Hepatocyte (in vitro differentiated cells): ENCODE results near the gene LPAR6. TPM values are rescaled to one million over a fixed set of nuclear protein-coding genes. Genes with fewer than 3 reads are reported as not detected.

Source experiments
- DNase-seq: peaks from one replicate; pipeline ENCODE4 v3.0.0-alpha.2; 2016; ENCODE audit warnings: low spot score
- H2AFZ ChIP-seq: fragments of 200-600 bp; sonication (generic); 2 replicates; pipeline ENCODE4 v1.6.0; 2016; ENCODE audit warnings: antibody characterized with exemption, mild to moderate bottlenecking
- H3K27ac ChIP-seq: fragments of 200-600 bp; sonication (generic); 2 replicates; pipeline ENCODE4 v1.5.1; 2016; ENCODE audit warnings: mild to moderate bottlenecking
- H3K27me3 ChIP-seq: fragments of 200-600 bp; sonication (generic); 2 replicates; pipeline ENCODE4 v1.6.1; 2016
- H3K36me3 ChIP-seq: fragments of 200-600 bp; sonication (generic); replicated peaks from 2 replicates; pipeline ENCODE4 v1.5.1; 2016; ENCODE audit warnings: low read depth; ENCODE audit not compliant: insufficient read depth
- H3K4me1 ChIP-seq: fragments of 200-600 bp; sonication (generic); 2 replicates; pipeline ENCODE4 v1.5.1; 2016; ENCODE audit warnings: mild to moderate bottlenecking, moderate library complexity; ENCODE audit not compliant: insufficient read depth
- H3K4me2 ChIP-seq: fragments of 200-600 bp; sonication (generic); 2 replicates; pipeline ENCODE4 v1.6.0; 2016
- H3K4me3 ChIP-seq: fragments of 200-600 bp; sonication (generic); 2 replicates; pipeline ENCODE4 v1.5.1; 2016; ENCODE audit warnings: mild to moderate bottlenecking
- H3K79me2 ChIP-seq: fragments of 200-600 bp; sonication (generic); 2 replicates; pipeline ENCODE4 v1.6.0; 2017; ENCODE audit warnings: mild to moderate bottlenecking
- H3K9me2 ChIP-seq: fragments of 200-600 bp; sonication (generic); replicated peaks from 2 replicates; pipeline ENCODE4 v1.6.0; 2017; ENCODE audit warnings: mild to moderate bottlenecking; ENCODE audit not compliant: insufficient read depth
- H3K9me3 ChIP-seq: fragments of 200-600 bp; sonication (generic); 2 replicates; pipeline ENCODE4 v1.5.1; 2016; ENCODE audit warnings: low read depth, mild to moderate bottlenecking
- H4K20me1 ChIP-seq: fragments of 200-600 bp; sonication (generic); 2 replicates; pipeline ENCODE4 v1.6.0; 2016; ENCODE audit warnings: mild to moderate bottlenecking; ENCODE audit not compliant: insufficient read depth, poor library complexity, severe bottlenecking
- CTCF ChIP-seq: fragments of 200-600 bp; sonication (generic); IDR thresholded peaks from 2 replicates; pipeline ENCODE4 v1.5.1; 2016; ENCODE audit warnings: antibody characterized with exemption, mild to moderate bottlenecking; ENCODE audit not compliant: poor library complexity
- EZH2 ChIP-seq: fragments of 200-600 bp; sonication (generic); IDR thresholded peaks from 2 replicates; pipeline ENCODE4 v1.6.1; 2016; ENCODE audit warnings: antibody characterized with exemption, mild to moderate bottlenecking, borderline replicate concordance
- EZH2phosphoT487 ChIP-seq: fragments of 200-600 bp; sonication (generic); IDR thresholded peaks from one replicate; pipeline ENCODE4 v1.6.1; 2018; ENCODE audit warnings: antibody characterized with exemption, mild to moderate bottlenecking, low read depth, moderate library complexity; ENCODE audit not compliant: unreplicated experiment, severe bottlenecking
- WGBS: methylation state at CpG from one replicate; pipeline ENCODE4 v1.1.6; 2016; ENCODE audit warnings: low lambda C conversion rate; ENCODE audit errors: missing lambda C conversion rate; 5-methylcytosine and 5-hydroxymethylcytosine counted together
- polyA plus RNA-seq: library from polyadenylated mRNA; unstranded; fragments of >200 nt; fragmentation: Nextera tagmentation; extraction: Ambion mirVana; gene quantifications from 2 replicates; pipeline ENCODE4 v1.2.1, GENCODE V29; 2016
- total RNA-seq: library from RNA; depleted of rRNA; stranded (reverse); fragments of >200 nt; gene quantifications from 2 replicates; pipeline ENCODE4 v1.2.3, GENCODE V29; 2014

LPAR6 gene
- total and polyA plus RNA-seq, 2 experiments from 2014 or later: 8.2 to 22.8 TPM

- Histone ChIP-seq H3K27ac (no peak overlapping the region), H3K79me2 (no peaks in the 10 kb centered on the region)
Measured at GRCh38 chr13:48434200-48434599, 21.3 kb upstream of the LPAR6 start.

GRCh38 chr13:48431987-48432615, 19.2 kb upstream of the LPAR6 start:
- no peak overlapping the region for H2AFZ ChIP-seq
- no peaks in the 10 kb centered on the region for H3K79me2 ChIP-seq
- no peak overlapping the region for H3K4me3 ChIP-seq
- DNase-seq: no peak
- TF ChIP-seq EZH2phosphoT487 (no peak), CTCF (no peak), EZH2 (no peak)
- WGBS: 55% methylated on average over 2 of the region's 2 CpGs
- no peaks in the 10 kb centered on the region for H3K4me1 ChIP-seq
- no peak overlapping the region for H3K4me2 ChIP-seq
- no peaks in the 10 kb centered on the region for H3K9me3 ChIP-seq
- no peaks in the 10 kb centered on the region for H3K36me3 ChIP-seq
- no peaks in the 10 kb centered on the region for H3K9me2 ChIP-seq
- H3K27ac ChIP-seq: no peak overlapping the region
- H3K27me3 ChIP-seq: no peaks in the 10 kb centered on the region
- H4K20me1 ChIP-seq: no peaks in the 10 kb centered on the region

More at GRCh38 chr13:48434200-48434599, 21.3 kb upstream of the LPAR6 start:
- no peaks in the 10 kb centered on the region for H3K36me3 ChIP-seq
- H3K27me3 ChIP-seq: no peaks in the 10 kb centered on the region
- WGBS: 96% methylated on average over 3 of the region's 3 CpGs
- no peaks in the 10 kb centered on the region for H3K9me2 ChIP-seq
- H3K9me3 ChIP-seq: no peaks in the 10 kb centered on the region
- TF ChIP-seq EZH2phosphoT487 (no peak), CTCF (no peak), EZH2 (no peak)
- H3K4me2 ChIP-seq: no peak overlapping the region
- H4K20me1 ChIP-seq: no peaks in the 10 kb centered on the region
- H3K4me3 ChIP-seq: no peak overlapping the region
- H2AFZ ChIP-seq: no peak overlapping the region
- no peak for DNase-seq
- H3K4me1 ChIP-seq: no peaks in the 10 kb centered on the region

- 57% methylated on average over 5 of the region's 5 CpGs for WGBS
- Histone ChIP-seq H3K9me2 (no peaks in the 10 kb centered on the region), H3K27ac (no peak overlapping the region), H3K9me3 (no peaks in the 10 kb centered on the region), H3K79me2 (no peaks in the 10 kb centered on the region), H3K36me3 (no peaks in the 10 kb centered on the region), H4K20me1 (no peaks in the 10 kb centered on the region), H3K4me1 (no peaks in the 10 kb centered on the region), H3K4me2 (no peak overlapping the region), H3K27me3 (no peaks in the 10 kb centered on the region), H3K4me3 (no peak overlapping the region), H2AFZ (no peak overlapping the region)
- no peak for DNase-seq
- no peak for TF ChIP-seq EZH2phosphoT487
- TF ChIP-seq CTCF: no peak
- no peak for TF ChIP-seq EZH2
Measured at GRCh38 chr13:48431431-48431830, 18.5 kb upstream of the LPAR6 start.

GRCh38 chr13:48429886-48430285, 17.0 kb upstream of the LPAR6 start:
- H3K4me1 ChIP-seq: no peaks in the 10 kb centered on the region
- DNase-seq: no peak
- no peak overlapping the region for H2AFZ ChIP-seq
- no peaks in the 10 kb centered on the region for H3K27me3 ChIP-seq
- no peaks in the 10 kb centered on the region for H3K9me2 ChIP-seq
- no peak for TF ChIP-seq CTCF
- TF ChIP-seq EZH2phosphoT487: no peak
- TF ChIP-seq EZH2: no peak
- no peaks in the 10 kb centered on the region for H3K9me3 ChIP-seq
- H3K4me3 ChIP-seq: no peak overlapping the region
- H4K20me1 ChIP-seq: no peaks in the 10 kb centered on the region
- H3K27ac ChIP-seq: no peak overlapping the region
- no peaks in the 10 kb centered on the region for H3K79me2 ChIP-seq
- H3K4me2 ChIP-seq: no peak overlapping the region
- H3K36me3 ChIP-seq: no peaks in the 10 kb centered on the region
